ENCODE measurements around the gene TFB1M.

Gene TFB1M

DNA sequence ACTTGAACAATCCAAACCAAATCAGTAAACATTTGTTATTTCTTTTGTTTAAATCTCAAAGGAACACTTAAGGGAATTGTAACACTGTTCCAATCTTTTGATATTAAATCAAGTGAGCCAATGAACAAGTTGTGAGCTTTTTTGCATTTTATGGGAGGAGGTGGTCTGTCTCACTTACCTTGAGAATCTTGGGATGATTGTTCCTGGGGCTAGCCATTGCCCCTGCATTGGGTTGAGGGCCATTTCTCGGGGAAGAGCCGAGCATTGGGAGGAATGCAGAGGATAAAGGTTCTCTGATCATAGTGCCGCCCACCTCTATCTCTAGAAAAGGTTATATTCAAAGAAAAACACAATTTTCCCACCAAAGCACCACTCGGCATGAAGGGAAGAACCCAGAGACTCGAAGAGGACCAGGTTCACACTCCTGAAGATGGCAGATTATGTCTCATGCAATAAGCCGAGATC, 13.8 kb upstream of the TFB1M start:
- Mint-ChIP-seq H3K9me3 (no peaks in the 10 kb centered on the region), H3K36me3 (ENCODE audit: low read depth) (no peaks in the 10 kb centered on the region), H3K4me3 (no peak overlapping the region), H3K27me3 (ENCODE audit: low read depth) (no peaks in the 10 kb centered on the region), H3K27ac (peak overlapping the region in 1 of 3 experiments; percentile 10), H3K4me1 (peaks cover 6% of the 10 kb centered on the region)
- TF ChIP-seq, protein P1, sequence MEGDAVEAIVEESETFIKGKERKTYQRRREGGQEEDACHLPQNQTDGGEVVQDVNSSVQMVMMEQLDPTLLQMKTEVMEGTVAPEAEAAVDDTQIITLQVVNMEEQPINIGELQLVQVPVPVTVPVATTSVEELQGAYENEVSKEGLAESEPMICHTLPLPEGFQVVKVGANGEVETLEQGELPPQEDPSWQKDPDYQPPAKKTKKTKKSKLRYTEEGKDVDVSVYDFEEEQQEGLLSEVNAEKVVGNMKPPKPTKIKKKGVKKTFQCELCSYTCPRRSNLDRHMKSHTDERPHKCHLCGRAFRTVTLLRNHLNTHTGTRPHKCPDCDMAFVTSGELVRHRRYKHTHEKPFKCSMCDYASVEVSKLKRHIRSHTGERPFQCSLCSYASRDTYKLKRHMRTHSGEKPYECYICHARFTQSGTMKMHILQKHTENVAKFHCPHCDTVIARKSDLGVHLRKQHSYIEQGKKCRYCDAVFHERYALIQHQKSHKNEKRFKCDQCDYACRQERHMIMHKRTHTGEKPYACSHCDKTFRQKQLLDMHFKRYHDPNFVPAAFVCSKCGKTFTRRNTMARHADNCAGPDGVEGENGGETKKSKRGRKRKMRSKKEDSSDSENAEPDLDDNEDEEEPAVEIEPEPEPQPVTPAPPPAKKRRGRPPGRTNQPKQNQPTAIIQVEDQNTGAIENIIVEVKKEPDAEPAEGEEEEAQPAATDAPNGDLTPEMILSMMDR (IDR thresholded peaks at IDR 0.05; ENCODE audit: unreplicated experiment in 3 of 3) = no peak

DNA sequence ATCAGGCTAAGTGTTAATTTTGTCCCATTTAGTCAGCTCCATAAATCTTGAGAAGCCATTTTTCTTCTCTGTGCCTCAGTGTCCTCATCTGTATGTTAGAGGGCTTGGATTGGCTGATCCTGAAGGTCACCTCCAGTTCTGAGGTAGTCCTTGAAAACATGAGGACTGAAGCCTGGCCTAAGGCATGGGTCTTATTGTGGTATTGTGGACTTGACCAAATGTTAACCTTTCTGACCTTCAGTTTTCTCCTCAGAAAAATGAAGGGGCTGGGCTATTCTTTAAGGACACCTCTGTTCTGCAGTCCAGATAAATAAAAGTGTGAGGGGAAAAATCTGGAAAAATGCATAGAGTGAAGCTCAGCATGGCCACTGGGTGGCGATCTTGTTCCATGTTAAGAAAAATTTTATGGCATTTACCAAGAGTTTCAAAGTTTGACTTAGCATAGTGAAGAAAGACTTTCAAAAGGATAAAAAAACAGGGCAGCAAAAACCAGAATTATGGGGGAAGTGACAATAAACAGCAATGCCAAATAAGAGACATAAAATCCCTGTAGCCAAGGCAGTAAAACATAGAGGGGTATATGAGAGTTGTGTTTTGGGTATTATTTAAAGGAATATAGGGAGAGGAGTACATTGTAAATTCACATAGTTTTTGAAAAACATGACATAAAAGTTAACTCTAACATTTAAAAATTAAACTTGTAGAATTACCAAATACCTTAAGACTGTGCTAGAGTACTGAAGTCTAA, 13.2 kb upstream of the TFB1M start:
- H3K27ac Mint-ChIP-seq = peak overlapping the region; percentile 10 to 47 (median 16)
- no peaks in the 10 kb centered on the region for H3K27me3 Mint-ChIP-seq (ENCODE audit: low read depth)
- H3K36me3 Mint-ChIP-seq (ENCODE audit: low read depth) = no peaks in the 10 kb centered on the region
- TF ChIP-seq, protein P1 (IDR thresholded peaks at IDR 0.05; ENCODE audit: unreplicated experiment in 3 of 3) = peak; percentile 75 to 87 (median 81)
- no peaks in the 10 kb centered on the region for H3K9me3 Mint-ChIP-seq
- peaks cover 6% of the 10 kb centered on the region for H3K4me1 Mint-ChIP-seq
- no peak overlapping the region for H3K4me3 Mint-ChIP-seq

DNA sequence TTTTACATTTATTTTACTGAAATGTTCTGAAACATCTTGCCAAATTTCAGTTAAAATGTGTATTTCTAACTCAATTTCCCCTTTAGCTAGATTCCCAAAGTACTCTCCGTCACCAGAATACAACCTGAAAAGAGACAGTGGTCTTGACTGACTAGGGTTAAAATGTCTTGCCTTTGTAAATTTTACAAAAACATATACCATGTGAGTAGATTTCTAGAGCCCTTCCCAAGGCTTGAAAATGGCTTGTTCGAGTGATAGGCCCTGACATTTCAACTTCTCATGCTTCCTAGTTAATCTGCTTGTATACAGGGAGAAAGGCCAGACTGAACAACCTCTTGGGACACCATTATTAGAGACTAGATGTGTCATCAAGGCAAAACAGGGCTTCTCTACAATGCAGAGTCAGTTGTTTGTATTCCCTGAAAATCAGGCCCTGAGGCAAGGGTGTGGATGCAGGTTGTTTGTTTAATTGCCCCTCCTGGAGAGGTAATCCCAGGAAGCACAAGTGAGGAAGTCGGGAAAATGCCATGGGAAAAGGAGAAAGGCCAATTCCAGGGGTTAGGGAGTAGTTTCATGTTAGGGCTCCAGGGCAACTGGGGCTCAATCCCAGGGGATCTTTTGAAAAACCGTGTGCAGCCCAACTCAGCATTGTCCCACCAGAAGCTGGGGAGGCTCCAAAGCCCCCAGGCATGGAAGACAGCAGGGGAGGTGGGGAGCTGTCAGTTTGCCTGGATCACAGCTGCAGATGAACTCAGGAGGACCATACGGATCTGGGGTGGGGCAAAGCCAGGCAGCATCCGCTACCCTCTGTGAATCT, 11.6 kb upstream of the TFB1M start:
- H3K4me1 Mint-ChIP-seq = peaks cover 10% of the 10 kb centered on the region
- no peak overlapping the region for H3K4me3 Mint-ChIP-seq
- no peaks in the 10 kb centered on the region for H3K27me3 Mint-ChIP-seq (ENCODE audit: low read depth)
- no peak overlapping the region for H3K27ac Mint-ChIP-seq
- no peaks in the 10 kb centered on the region for H3K36me3 Mint-ChIP-seq (ENCODE audit: low read depth)
- TF ChIP-seq, protein P1 (IDR thresholded peaks at IDR 0.05; ENCODE audit: unreplicated experiment in 3 of 3) = no peak
- H3K9me3 Mint-ChIP-seq = no peaks in the 10 kb centered on the region

DNA sequence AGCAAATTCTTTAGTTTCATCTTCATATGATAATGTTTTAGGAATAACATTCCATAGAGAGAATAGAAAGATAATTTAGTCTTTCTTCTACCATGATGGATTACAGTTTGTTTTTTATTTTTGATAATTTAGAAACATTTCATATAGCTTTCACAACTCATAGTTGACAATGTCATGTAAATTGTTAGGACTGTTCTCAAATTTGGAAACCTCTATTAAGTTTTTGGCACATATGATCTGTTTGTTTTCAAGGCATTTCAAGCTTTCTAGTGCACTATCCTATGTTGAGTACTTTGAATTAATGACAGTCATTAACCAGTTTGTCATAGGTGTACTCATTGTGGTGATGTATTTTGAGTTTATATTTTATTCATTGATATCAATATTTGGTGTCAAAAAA, 10.7 kb upstream of the TFB1M start:
- Mint-ChIP-seq H3K4me3 (no peak overlapping the region), H3K9me3 (no peaks in the 10 kb centered on the region), H3K36me3 (ENCODE audit: low read depth) (no peaks in the 10 kb centered on the region), H3K4me1 (peaks cover 10% of the 10 kb centered on the region), H3K27me3 (ENCODE audit: low read depth) (no peaks in the 10 kb centered on the region), H3K27ac (no peak overlapping the region)
- TF ChIP-seq, protein P1 (IDR thresholded peaks at IDR 0.05; ENCODE audit: unreplicated experiment in 3 of 3) = no peak

DNA sequence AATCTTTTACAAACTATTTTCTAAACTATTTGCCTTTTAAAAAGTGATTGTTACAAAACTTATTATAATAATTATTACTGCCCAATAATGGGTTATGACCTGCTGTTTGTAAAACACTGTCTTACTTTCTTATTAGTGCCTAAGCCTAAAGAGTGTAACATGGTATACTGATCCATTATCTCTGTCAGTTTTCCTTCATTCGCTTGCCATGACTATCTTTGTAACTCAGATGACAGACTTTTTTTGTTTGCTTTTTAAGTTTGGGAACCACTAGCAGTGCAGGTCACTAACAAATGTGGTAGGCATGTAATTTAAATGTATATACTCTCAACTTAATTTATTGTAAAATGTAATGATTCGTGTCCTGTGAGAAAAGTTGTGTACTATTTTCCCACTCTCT, 9.9 kb upstream of the TFB1M start:
- Mint-ChIP-seq H3K27ac (no peak overlapping the region), H3K4me3 (no peak overlapping the region), H3K4me1 (peaks cover 10% of the 10 kb centered on the region), H3K36me3 (ENCODE audit: low read depth) (no peaks in the 10 kb centered on the region), H3K9me3 (no peaks in the 10 kb centered on the region), H3K27me3 (ENCODE audit: low read depth) (no peaks in the 10 kb centered on the region)
- TF ChIP-seq, protein P1 (IDR thresholded peaks at IDR 0.05; ENCODE audit: unreplicated experiment in 3 of 3) = no peak

All from nephron (organoid).